ENCODE measurements around the gene CPSF7. TPM values are rescaled to one million over a fixed set of nuclear protein-coding genes. Genes with fewer than 3 reads are reported as not detected.
"Not testable (repeated sequence)": the region's sequence is repeated elsewhere in the genome, so short reads cannot be mapped to it uniquely, and the experiment has no call there.

Gene CPSF7
- polyA plus RNA-seq, 3 donors = 12.5 to 67.5 (median 20.1) TPM

GRCh38 chr11:61439615-61440014 is 9.8 kb upstream of the CPSF7 start:
- no peaks in the 10 kb centered on the region for H3K9me3 Mint-ChIP-seq
- H3K27me3 Mint-ChIP-seq (ENCODE audit: low read depth in 3 of 3) = no peaks in the 10 kb centered on the region
- no peak for DNase-seq
- H3K36me3 ChIP-seq (replicated peaks in 1 of 2; ENCODE audit: control insufficient read depth in 1 of 2, insufficient read depth in 2 of 2, low read length in 2 of 2) = peaks cover 63 to 86% of the 10 kb centered on the region in 2 donors
- intact Hi-C loops (cut with micrococcal nuclease) = loop anchor here (5.0 kb wide), 2 partner anchors 47 to 102 kb away; partner anchors contain the start of gene TMEM216 (in 1 of the 2)
- peaks cover 89% of the 10 kb centered on the region for H3K79me2 ChIP-seq (ENCODE audit: insufficient read depth, low read length)
- no peaks in the 10 kb centered on the region for H3K27me3 ChIP-seq (ENCODE audit: control insufficient read depth in 2 of 2, insufficient read depth in 2 of 2, low read length in 2 of 2)
- WGBS (ENCODE audit: insufficient coverage) = no CpG with 5 or more reads among the region's 1 CpG
- H2AFZ ChIP-seq (ENCODE audit: insufficient read depth, low read depth, low read length, poor library complexity, severe bottlenecking) = no peak overlapping the region
- no peak overlapping the region for H3K4me3 Mint-ChIP-seq
- H4K20me1 ChIP-seq (ENCODE audit: insufficient read depth, low read length) = peaks cover 96% of the 10 kb centered on the region
- no peak for TF ChIP-seq CTCF (IDR thresholded peaks at IDR 0.05)
- H3K4me1 Mint-ChIP-seq = peaks cover 6% of the 10 kb centered on the region
- peaks cover 0 to 3% of the 10 kb centered on the region in 2 donors for H3K4me1 ChIP-seq (ENCODE audit: control insufficient read depth in 1 of 2, insufficient read depth in 2 of 2, low read length in 2 of 2)
- no peak overlapping the region for H3K4me3 ChIP-seq (replicated peaks in 1 of 3; ENCODE audit: low read depth in 2 of 3, low read length in 3 of 3)
- peak overlapping the region in 1 of 7 donors; percentile 61 for H3K27ac Mint-ChIP-seq
- peaks cover 54 to 81% of the 10 kb centered on the region in 2 donors for H3K36me3 Mint-ChIP-seq
- no peaks in the 10 kb centered on the region for H3K9me3 ChIP-seq (replicated peaks in 1 of 2; ENCODE audit: control insufficient read depth in 1 of 2, insufficient read depth in 1 of 2, low read length in 2 of 2)
- no peak overlapping the region for H3K4me2 ChIP-seq (replicated peaks; ENCODE audit: extremely low read depth, low read length, poor library complexity, severe bottlenecking)
- H3K27ac ChIP-seq (ENCODE audit: low read depth in 1 of 2, low read length in 2 of 2) = no peak overlapping the region
- no peak overlapping the region for H3K9ac ChIP-seq (ENCODE audit: insufficient read depth, low read length, poor library complexity, severe bottlenecking)

GRCh38 chr11:61437496-61437895 is 7.7 kb upstream of the CPSF7 start:
- Histone ChIP-seq H3K27ac (ENCODE audit: low read depth in 1 of 2, low read length in 2 of 2) (peak overlapping the region in 1 of 2 donors; percentile 36), H2AFZ (ENCODE audit: insufficient read depth, low read depth, low read length, poor library complexity, severe bottlenecking) (no peak overlapping the region), H3K4me1 (ENCODE audit: control insufficient read depth in 1 of 2, insufficient read depth in 2 of 2, low read length in 2 of 2) (peaks cover 0 to 3% of the 10 kb centered on the region in 2 donors), H3K4me2 (replicated peaks; ENCODE audit: extremely low read depth, low read length, poor library complexity, severe bottlenecking) (no peak overlapping the region), H3K9ac (ENCODE audit: insufficient read depth, low read length, poor library complexity, severe bottlenecking) (no peak overlapping the region), H3K9me3 (replicated peaks in 1 of 2; ENCODE audit: control insufficient read depth in 1 of 2, insufficient read depth in 1 of 2, low read length in 2 of 2) (no peaks in the 10 kb centered on the region), H3K36me3 (replicated peaks in 1 of 2; ENCODE audit: control insufficient read depth in 1 of 2, insufficient read depth in 2 of 2, low read length in 2 of 2) (peaks cover 49 to 64% of the 10 kb centered on the region in 2 donors), H3K79me2 (ENCODE audit: insufficient read depth, low read length) (peaks cover 95% of the 10 kb centered on the region), H3K4me3 (replicated peaks in 1 of 3; ENCODE audit: low read depth in 2 of 3, low read length in 3 of 3) (no peak overlapping the region), H3K27me3 (ENCODE audit: control insufficient read depth in 2 of 2, insufficient read depth in 2 of 2, low read length in 2 of 2) (no peaks in the 10 kb centered on the region), H4K20me1 (ENCODE audit: insufficient read depth, low read length) (peaks cover 83% of the 10 kb centered on the region)
- H3K36me3 Mint-ChIP-seq = peaks cover 51 to 71% of the 10 kb centered on the region in 2 donors
- H3K4me3 Mint-ChIP-seq = no peak overlapping the region
- H3K9me3 Mint-ChIP-seq = no peaks in the 10 kb centered on the region
- peaks cover 10% of the 10 kb centered on the region for H3K4me1 Mint-ChIP-seq
- no peaks in the 10 kb centered on the region for H3K27me3 Mint-ChIP-seq (ENCODE audit: low read depth in 3 of 3)
- no peak for DNase-seq
- 100% methylated on average over 3 of the region's 5 CpGs for WGBS (ENCODE audit: insufficient coverage)
- TF ChIP-seq CTCF (IDR thresholded peaks at IDR 0.05) = no peak
- H3K27ac Mint-ChIP-seq = peak overlapping the region in 1 of 7 donors; percentile 27
- intact Hi-C loops (cut with micrococcal nuclease) = loop anchor here (5.0 kb wide), 2 partner anchors 45 to 100 kb away; partner anchors contain the start of gene TMEM216 (in 1 of the 2)

GRCh38 chr11:61430839-61431238 is 1.1 kb upstream of the CPSF7 start:
- DNase-seq = not testable (repeated sequence)
- H3K36me3 Mint-ChIP-seq = peaks cover 30 to 49% of the 10 kb centered on the region in 2 donors
- WGBS (ENCODE audit: insufficient coverage) = no CpG with 5 or more reads among the region's 10 CpGs

More at GRCh38 chr11:61430839-61431238, 1.1 kb upstream of the CPSF7 start:
- H2AFZ ChIP-seq (ENCODE audit: insufficient read depth, low read depth, low read length, poor library complexity, severe bottlenecking) = peak overlapping the region; percentile 92
- Mint-ChIP-seq H3K4me3 (peak overlapping the region; percentile 94 to 98), H3K4me1 (peaks cover 42% of the 10 kb centered on the region), H3K27ac (peak overlapping the region; percentile 98 to 100 (median 100))
- H3K27me3 Mint-ChIP-seq (ENCODE audit: low read depth in 3 of 3); H3K9me3 Mint-ChIP-seq; H3K9me3 ChIP-seq (replicated peaks in 1 of 2; ENCODE audit: control insufficient read depth in 1 of 2, insufficient read depth in 1 of 2, low read length in 2 of 2); H3K27me3 ChIP-seq (ENCODE audit: control insufficient read depth in 2 of 2, insufficient read depth in 2 of 2, low read length in 2 of 2); H3K9ac ChIP-seq (ENCODE audit: insufficient read depth, low read length, poor library complexity, severe bottlenecking): not testable (repeated sequence)
- H3K4me1 ChIP-seq (ENCODE audit: control insufficient read depth in 1 of 2, insufficient read depth in 2 of 2, low read length in 2 of 2) = peaks cover 20 to 37% of the 10 kb centered on the region in 2 donors
- H3K27ac ChIP-seq (ENCODE audit: low read depth in 1 of 2, low read length in 2 of 2) = peak overlapping the region in 1 of 2 donors; percentile 98
- H3K4me3 ChIP-seq (replicated peaks in 1 of 3; ENCODE audit: low read depth in 2 of 3, low read length in 3 of 3) = peak overlapping the region; percentile 83 to 96 (median 87)
- intact Hi-C loops (cut with micrococcal nuclease) = loop anchor here in 1 of 2 donors (2.0 kb wide), 1 partner anchor 14 kb away; no protein-coding TSS in a partner anchor
- H3K4me2 ChIP-seq (replicated peaks; ENCODE audit: extremely low read depth, low read length, poor library complexity, severe bottlenecking) = peak overlapping the region; percentile 82
- peaks cover 97% of the 10 kb centered on the region for H3K79me2 ChIP-seq (ENCODE audit: insufficient read depth, low read length)
- H4K20me1 ChIP-seq (ENCODE audit: insufficient read depth, low read length) = peaks cover 20% of the 10 kb centered on the region
- peaks cover 17 to 29% of the 10 kb centered on the region in 2 donors for H3K36me3 ChIP-seq (replicated peaks in 1 of 2; ENCODE audit: control insufficient read depth in 1 of 2, insufficient read depth in 2 of 2, low read length in 2 of 2)

Measured in CD14-positive monocyte (primary cell).